NCI-H526 treated with DMSO at 0.1 percent for 48 hours (cell line): Measurements from ENCODE around the gene SUFU.
A peak's percentile ranks its signal among the peaks of the same experiment; 100 is the strongest.

ENCODE experiments used
- DNase-seq: peaks from one replicate; lab custom pipeline; 2025; lab: John Stamatoyannopoulos, UW

The SUFU gene

GRCh38 chr10:102552533-102552932 is 48.8 kb downstream of the SUFU start:
- DNase-seq, result no peak

GRCh38 chr10:102553771-102554170 is 50.0 kb downstream of the SUFU start:
- no peak for DNase-seq

- DNase-seq, result no peak
Observed at GRCh38 chr10:102554531-102554930, 50.8 kb downstream of the SUFU start.

GRCh38 chr10:102555781-102556328 is 52.1 kb downstream of the SUFU start:
- no peak for DNase-seq

- DNase-seq, result no peak
Observed at GRCh38 chr10:102557569-102557968, 53.8 kb downstream of the SUFU start.

GRCh38 chr10:102559764-102560163 is 56.0 kb downstream of the SUFU start:
- no peak for DNase-seq

GRCh38 chr10:102564209-102564834 is 60.5 kb downstream of the SUFU start:
- DNase-seq, result no peak

GRCh38 chr10:102565793-102566192 is 62.0 kb downstream of the SUFU start:
- no peak for DNase-seq

GRCh38 chr10:102578782-102579181 is 75.0 kb downstream of the SUFU start:
- DNase-seq, result no peak

- DNase-seq, result no peak
Observed at GRCh38 chr10:102579328-102579727, 75.6 kb downstream of the SUFU start.

GRCh38 chr10:102580230-102580629 is 76.5 kb downstream of the SUFU start:
- DNase-seq, result no peak

- DNase-seq, result no peak
Observed at GRCh38 chr10:102581401-102581800, 77.6 kb downstream of the SUFU start.

GRCh38 chr10:102581981-102582580 is 78.3 kb downstream of the SUFU start:
- no peak for DNase-seq

GRCh38 chr10:102583435-102584417 is 80.0 kb downstream of the SUFU start:
- DNase-seq, result peak; percentile 21

GRCh38 chr10:102585026-102585425 is 81.3 kb downstream of the SUFU start:
- no peak for DNase-seq

- no peak for DNase-seq
Observed at GRCh38 chr10:102586858-102587257, 83.1 kb downstream of the SUFU start.

GRCh38 chr10:102588875-102589274 is 85.1 kb downstream of the SUFU start:
- no peak for DNase-seq

- DNase-seq, result no peak
Observed at GRCh38 chr10:102593074-102593803, 89.5 kb downstream of the SUFU start.

- DNase-seq, result no peak
Observed at GRCh38 chr10:102593804-102594079, 90.0 kb downstream of the SUFU start.

GRCh38 chr10:102595293-102595692 is 91.5 kb downstream of the SUFU start:
- no peak for DNase-seq

GRCh38 chr10:102595897-102596296 is 92.1 kb downstream of the SUFU start:
- DNase-seq, result no peak

GRCh38 chr10:102596506-102596971 is 92.8 kb downstream of the SUFU start:
- peak; percentile 28 for DNase-seq
